GM10266 (cell line): Measurements from ENCODE around the gene SLC2A9.

ENCODE experiments used
- DNase-seq: peaks from one replicate; pipeline ENCODE4 v3.0.0; 2012; ENCODE audit errors: extremely low spot score
- TF ChIP-seq, protein P1 (sequence below): IDR thresholded peaks from 2 replicates; pipeline ENCODE4 v1.5.1; 2012; ENCODE audit warnings: mild to moderate bottlenecking, low read depth; ENCODE audit not compliant: control insufficient read depth, insufficient read depth; ENCODE audit errors: missing control alignments

SLC2A9 gene

DNA sequence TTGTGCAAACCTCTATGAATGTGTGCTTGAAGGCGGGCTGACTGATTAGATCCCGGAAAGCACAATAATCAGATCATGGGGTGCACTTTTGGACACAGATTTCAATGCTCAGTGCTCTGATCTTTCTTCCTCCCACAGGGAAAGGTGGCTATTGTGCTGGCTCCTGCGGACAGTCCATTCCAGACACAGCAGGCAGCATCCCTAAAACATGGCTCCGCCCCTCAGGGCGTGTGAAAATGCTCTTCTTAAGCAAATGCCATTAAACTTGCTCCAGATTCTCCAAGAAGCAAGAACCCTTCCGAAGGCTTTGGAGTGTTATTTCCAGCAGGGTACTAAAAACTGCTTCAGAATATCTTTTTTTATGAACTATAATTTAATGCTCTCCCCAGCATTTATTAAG is 100.0 kb downstream of the SLC2A9 start:
- DNase-seq, result no peak
- TF ChIP-seq, protein P1, sequence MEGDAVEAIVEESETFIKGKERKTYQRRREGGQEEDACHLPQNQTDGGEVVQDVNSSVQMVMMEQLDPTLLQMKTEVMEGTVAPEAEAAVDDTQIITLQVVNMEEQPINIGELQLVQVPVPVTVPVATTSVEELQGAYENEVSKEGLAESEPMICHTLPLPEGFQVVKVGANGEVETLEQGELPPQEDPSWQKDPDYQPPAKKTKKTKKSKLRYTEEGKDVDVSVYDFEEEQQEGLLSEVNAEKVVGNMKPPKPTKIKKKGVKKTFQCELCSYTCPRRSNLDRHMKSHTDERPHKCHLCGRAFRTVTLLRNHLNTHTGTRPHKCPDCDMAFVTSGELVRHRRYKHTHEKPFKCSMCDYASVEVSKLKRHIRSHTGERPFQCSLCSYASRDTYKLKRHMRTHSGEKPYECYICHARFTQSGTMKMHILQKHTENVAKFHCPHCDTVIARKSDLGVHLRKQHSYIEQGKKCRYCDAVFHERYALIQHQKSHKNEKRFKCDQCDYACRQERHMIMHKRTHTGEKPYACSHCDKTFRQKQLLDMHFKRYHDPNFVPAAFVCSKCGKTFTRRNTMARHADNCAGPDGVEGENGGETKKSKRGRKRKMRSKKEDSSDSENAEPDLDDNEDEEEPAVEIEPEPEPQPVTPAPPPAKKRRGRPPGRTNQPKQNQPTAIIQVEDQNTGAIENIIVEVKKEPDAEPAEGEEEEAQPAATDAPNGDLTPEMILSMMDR, result no peak

DNA sequence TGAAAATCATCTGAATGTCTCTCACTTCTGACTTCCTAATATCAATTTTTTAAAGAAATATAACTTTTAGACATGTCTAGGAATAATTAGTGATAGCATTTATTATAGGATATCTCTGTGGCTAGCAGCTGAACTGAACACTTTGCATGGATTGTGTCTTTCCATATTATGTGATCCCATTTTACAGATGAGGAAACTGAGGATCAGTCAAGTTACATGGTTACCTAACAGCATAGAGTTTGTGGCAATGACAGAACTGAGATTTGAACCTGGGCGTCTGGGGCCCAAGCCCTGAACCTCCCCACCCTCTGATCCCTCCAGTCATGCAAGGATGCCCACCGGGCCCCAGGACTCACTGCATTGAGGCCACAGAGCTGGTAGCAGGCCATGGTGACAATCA is 101.3 kb downstream of the SLC2A9 start:
- no peak for DNase-seq
- TF ChIP-seq, protein P1, result no peak

- TF ChIP-seq, protein P1, result no peak
- no peak for DNase-seq
These were observed 102.2 kb downstream of the SLC2A9 start for GRCh38 chr4:9919047-9919446.

DNA sequence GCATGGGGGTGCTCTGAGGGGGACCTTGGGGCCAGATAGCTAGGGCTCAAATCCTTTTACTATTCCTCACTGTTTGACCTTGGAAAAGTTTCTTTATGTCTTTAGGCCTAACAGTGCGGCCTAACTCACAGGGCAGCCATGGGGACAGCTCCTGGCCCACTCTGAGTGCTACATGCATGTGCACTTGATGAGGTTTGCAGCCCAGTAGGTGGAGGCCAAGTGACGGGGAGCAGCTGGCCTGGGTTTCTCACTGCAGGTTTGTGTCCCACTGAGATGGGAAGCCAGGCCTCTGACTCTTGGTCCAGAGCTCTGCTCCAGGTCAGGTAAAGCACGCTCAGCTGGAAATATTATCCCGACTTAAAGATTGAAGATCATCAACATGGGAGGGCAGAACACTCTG is 102.8 kb downstream of the SLC2A9 start:
- DNase-seq, result no peak
- TF ChIP-seq, protein P1, result no peak

DNA sequence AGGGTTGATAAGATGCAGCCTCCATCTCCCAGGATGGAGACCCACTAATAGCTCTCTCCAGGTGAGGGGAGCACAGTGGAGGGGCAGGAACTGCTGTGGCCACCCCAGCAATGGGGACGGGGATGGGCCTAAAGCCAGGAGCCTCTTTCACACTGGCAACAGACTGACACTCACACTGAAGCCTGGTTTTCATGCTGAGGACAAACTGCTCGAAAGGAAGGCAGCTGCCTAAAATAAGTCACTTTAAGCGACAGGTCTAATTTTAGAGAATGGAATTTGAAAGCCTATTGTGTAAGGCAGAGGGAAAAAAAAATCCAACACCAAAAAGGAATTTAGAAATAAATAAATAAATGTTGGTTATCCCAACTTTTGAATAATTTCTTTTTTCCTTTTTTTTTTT is 104.4 kb downstream of the SLC2A9 start:
- DNase-seq, result no peak
- TF ChIP-seq, protein P1, result no peak

GRCh38 chr4:9916346-9916745 is 105.0 kb downstream of the SLC2A9 start:
- TF ChIP-seq, protein P1, result no peak
- DNase-seq, result no peak

- DNase-seq, result no peak
- TF ChIP-seq, protein P1, result no peak
These were observed 107.5 kb downstream of the SLC2A9 start for GRCh38 chr4:9913846-9914245.

DNA sequence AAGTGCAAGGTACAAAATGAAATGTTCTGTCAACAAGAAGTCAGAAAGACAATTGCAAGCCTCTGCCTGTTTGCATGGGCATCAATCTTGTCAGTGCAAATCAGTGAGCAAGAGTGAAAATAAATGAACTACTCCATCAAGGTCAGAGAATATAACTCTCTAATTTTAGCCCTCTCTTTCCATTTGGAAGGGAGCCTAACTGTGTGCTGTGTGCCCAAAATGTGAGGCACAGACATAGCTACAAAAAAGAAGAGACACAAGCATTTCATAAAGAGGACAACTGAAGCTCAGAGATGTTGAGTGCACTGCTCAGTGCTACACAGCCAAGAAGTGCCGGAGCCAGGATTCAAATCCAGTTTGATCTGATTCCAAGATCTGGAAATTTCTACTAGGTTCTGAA is 114.3 kb downstream of the SLC2A9 start:
- no peak for DNase-seq
- TF ChIP-seq, protein P1, result no peak
